ENCODE measurements around the gene ZBTB20.

ZBTB20 gene

DNA sequence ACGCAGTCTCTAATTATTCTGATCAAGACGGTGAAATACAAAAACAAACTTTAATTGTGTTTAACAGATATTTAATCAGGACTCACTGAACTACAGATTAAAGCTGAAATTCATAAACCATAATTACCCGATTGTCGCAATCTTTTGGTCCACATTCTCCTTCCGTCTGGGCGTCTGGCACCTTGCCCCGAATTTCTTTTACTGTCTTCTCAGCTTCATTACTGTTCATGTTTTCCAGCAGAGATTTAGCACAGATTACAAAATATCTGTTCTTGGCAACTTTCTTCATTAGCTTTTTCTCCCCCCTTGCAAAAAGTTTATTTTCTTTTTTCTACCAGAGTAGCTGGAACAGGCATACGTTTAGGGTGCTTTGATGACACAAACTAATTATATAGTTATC, 581.9 kb downstream of the ZBTB20 start:
- no peak for TF ChIP-seq POLR2AphosphoS5 (IDR thresholded peaks at IDR 0.05; ENCODE audit: low read depth, low read length)
- no peak for TF ChIP-seq FOXP2 (optimal IDR thresholded peaks at IDR 0.05; ENCODE audit: borderline replicate concordance, extremely low read depth, extremely low read length, insufficient read depth)
- TF ChIP-seq TAF1 (IDR thresholded peaks at IDR 0.05; ENCODE audit: borderline replicate concordance, insufficient read depth, low read length): no peak
- TF ChIP-seq, protein P1, sequence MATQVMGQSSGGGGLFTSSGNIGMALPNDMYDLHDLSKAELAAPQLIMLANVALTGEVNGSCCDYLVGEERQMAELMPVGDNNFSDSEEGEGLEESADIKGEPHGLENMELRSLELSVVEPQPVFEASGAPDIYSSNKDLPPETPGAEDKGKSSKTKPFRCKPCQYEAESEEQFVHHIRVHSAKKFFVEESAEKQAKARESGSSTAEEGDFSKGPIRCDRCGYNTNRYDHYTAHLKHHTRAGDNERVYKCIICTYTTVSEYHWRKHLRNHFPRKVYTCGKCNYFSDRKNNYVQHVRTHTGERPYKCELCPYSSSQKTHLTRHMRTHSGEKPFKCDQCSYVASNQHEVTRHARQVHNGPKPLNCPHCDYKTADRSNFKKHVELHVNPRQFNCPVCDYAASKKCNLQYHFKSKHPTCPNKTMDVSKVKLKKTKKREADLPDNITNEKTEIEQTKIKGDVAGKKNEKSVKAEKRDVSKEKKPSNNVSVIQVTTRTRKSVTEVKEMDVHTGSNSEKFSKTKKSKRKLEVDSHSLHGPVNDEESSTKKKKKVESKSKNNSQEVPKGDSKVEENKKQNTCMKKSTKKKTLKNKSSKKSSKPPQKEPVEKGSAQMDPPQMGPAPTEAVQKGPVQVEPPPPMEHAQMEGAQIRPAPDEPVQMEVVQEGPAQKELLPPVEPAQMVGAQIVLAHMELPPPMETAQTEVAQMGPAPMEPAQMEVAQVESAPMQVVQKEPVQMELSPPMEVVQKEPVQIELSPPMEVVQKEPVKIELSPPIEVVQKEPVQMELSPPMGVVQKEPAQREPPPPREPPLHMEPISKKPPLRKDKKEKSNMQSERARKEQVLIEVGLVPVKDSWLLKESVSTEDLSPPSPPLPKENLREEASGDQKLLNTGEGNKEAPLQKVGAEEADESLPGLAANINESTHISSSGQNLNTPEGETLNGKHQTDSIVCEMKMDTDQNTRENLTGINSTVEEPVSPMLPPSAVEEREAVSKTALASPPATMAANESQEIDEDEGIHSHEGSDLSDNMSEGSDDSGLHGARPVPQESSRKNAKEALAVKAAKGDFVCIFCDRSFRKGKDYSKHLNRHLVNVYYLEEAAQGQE (IDR thresholded peaks at IDR 0.05; ENCODE audit: insufficient read depth in 1 of 2, low read depth in 2 of 2, low read length in 2 of 2): no peak
- no peak for TF ChIP-seq SIN3A (IDR thresholded peaks at IDR 0.05; ENCODE audit: borderline replicate concordance, insufficient read depth, low read length)

DNA sequence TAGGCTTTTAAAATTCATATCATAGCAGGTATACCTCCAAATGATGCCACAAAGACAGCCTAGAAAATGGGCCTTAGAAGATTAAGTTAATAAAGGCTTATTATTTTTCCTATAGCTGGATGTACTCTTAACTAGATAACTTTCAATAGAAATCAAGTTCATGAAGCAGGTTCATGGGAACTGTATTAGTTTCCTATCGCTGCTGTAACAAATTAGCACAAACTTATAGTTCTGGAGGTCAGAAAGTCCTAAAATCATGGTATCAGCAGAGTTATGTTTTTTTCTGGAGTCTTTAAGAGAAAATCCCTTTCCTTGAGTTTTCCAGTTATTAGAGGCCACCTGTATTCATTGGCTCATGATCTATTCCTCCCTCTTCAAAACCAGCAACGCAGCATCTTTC, 583.4 kb downstream of the ZBTB20 start:
- TF ChIP-seq TAF1 (IDR thresholded peaks at IDR 0.05; ENCODE audit: borderline replicate concordance, insufficient read depth, low read length) (no peak), SIN3A (IDR thresholded peaks at IDR 0.05; ENCODE audit: borderline replicate concordance, insufficient read depth, low read length) (no peak), POLR2AphosphoS5 (IDR thresholded peaks at IDR 0.05; ENCODE audit: low read depth, low read length) (no peak), FOXP2 (optimal IDR thresholded peaks at IDR 0.05; ENCODE audit: borderline replicate concordance, extremely low read depth, extremely low read length, insufficient read depth) (no peak)
- TF ChIP-seq, protein P1 (IDR thresholded peaks at IDR 0.05; ENCODE audit: insufficient read depth in 1 of 2, low read depth in 2 of 2, low read length in 2 of 2): no peak

DNA sequence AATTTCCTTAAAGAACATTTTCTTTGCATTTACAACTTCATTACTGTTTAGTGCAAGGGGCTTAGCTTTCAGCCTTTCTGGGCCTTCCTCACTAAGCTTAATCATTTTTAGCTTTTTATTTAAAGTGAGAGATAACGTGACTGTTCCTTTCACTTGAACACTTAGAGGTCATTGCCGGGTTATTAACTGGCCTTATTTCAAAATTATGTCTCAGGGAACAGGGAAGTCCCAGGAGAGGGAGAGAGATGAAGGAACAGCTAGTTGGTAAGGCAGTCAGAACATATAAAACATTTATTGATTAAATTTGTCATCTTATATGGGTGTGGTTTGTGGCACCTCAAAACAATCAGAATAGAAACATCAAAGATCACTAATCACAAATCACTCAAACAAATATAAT, 584.5 kb downstream of the ZBTB20 start:
- no peak for TF ChIP-seq FOXP2 (optimal IDR thresholded peaks at IDR 0.05; ENCODE audit: borderline replicate concordance, extremely low read depth, extremely low read length, insufficient read depth)
- TF ChIP-seq, protein P1 (IDR thresholded peaks at IDR 0.05; ENCODE audit: insufficient read depth in 1 of 2, low read depth in 2 of 2, low read length in 2 of 2): no peak
- TF ChIP-seq SIN3A (IDR thresholded peaks at IDR 0.05; ENCODE audit: borderline replicate concordance, insufficient read depth, low read length): no peak
- TF ChIP-seq TAF1 (IDR thresholded peaks at IDR 0.05; ENCODE audit: borderline replicate concordance, insufficient read depth, low read length): no peak
- TF ChIP-seq POLR2AphosphoS5 (IDR thresholded peaks at IDR 0.05; ENCODE audit: low read depth, low read length): no peak

DNA sequence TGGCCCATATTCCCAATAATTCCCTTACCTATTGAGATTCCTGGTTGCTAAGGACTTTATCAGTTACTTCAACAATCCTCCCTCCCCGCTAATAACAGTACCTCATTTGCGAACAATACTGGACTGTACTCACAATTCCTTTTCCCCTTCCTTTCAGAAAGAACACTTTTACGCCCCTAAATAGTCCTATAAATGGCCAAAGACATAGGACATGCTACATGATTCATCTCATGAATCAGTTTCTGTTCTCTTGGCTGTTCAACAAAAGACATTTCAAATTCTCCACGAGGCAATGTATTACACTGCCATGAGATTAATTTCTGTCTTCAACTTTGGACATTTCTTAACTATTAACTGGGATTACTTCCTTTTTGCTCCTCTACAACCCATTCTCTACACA, 588.8 kb downstream of the ZBTB20 start:
- TF ChIP-seq POLR2AphosphoS5 (IDR thresholded peaks at IDR 0.05; ENCODE audit: low read depth, low read length): no peak
- no peak for TF ChIP-seq SIN3A (IDR thresholded peaks at IDR 0.05; ENCODE audit: borderline replicate concordance, insufficient read depth, low read length)
- TF ChIP-seq, protein P1 (IDR thresholded peaks at IDR 0.05; ENCODE audit: insufficient read depth in 1 of 2, low read depth in 2 of 2, low read length in 2 of 2): no peak
- no peak for TF ChIP-seq TAF1 (IDR thresholded peaks at IDR 0.05; ENCODE audit: borderline replicate concordance, insufficient read depth, low read length)
- no peak for TF ChIP-seq FOXP2 (optimal IDR thresholded peaks at IDR 0.05; ENCODE audit: borderline replicate concordance, extremely low read depth, extremely low read length, insufficient read depth)

DNA sequence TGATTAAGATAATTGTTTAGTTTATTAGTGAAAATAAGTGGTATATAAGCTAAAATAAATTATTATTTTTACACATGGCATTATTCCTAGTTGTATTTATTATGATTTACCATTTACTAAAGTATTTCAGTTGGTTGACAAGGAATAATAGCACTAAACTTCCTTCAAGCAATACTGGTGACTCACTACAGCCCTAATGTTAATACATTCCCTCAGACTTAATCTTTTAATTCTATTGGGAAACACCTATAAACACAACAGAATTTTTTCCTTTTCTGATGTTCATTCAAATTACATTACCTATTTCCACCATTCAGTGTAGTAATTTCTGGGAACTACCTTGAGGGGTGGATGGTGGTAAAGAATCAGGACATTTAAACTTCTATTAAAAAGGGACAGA, 589.3 kb downstream of the ZBTB20 start:
- no peak for TF ChIP-seq SIN3A (IDR thresholded peaks at IDR 0.05; ENCODE audit: borderline replicate concordance, insufficient read depth, low read length)
- no peak for TF ChIP-seq FOXP2 (optimal IDR thresholded peaks at IDR 0.05; ENCODE audit: borderline replicate concordance, extremely low read depth, extremely low read length, insufficient read depth)
- TF ChIP-seq TAF1 (IDR thresholded peaks at IDR 0.05; ENCODE audit: borderline replicate concordance, insufficient read depth, low read length): no peak
- no peak for TF ChIP-seq POLR2AphosphoS5 (IDR thresholded peaks at IDR 0.05; ENCODE audit: low read depth, low read length)
